Tibial artery (tissue), 4 donors: ENCODE results near the gene RAB11FIP4.

Experiments used
- DNase-seq, 2 donors: peaks; one replicate each; pipeline ENCODE4 v3.0.0-alpha.2; 2019
- H3K27ac ChIP-seq, 2 donors: fragments of 200-600 bp; sonication (generic) in 1 of 2; 1 replicate in 1 of 2; 2 replicates in 1 of 2; pipeline ENCODE4 v1.5.1; 2018 to 2019; ENCODE audit warnings: mild to moderate bottlenecking in 1 of 2
- H3K27me3 ChIP-seq, 2 donors: fragments of 200-600 bp; sonication (generic) in 1 of 2; one replicate each; pipeline versions ENCODE4 v1.5.1 to v1.6.0; 2016 to 2019
- H3K36me3 ChIP-seq, 3 donors: fragments of 200-600 bp; sonication (generic) in 2 of 3; one replicate each; pipeline ENCODE4 v1.5.1; 2016 to 2019; ENCODE audit warnings: mild to moderate bottlenecking in 2 of 3
- H3K4me1 ChIP-seq, 4 donors: fragments of 200-600 bp; sonication (generic) in 2 of 4; 1 replicate in 3 of 4; 2 replicates in 1 of 4; pipeline ENCODE4 v1.5.1; 2016 to 2019
- H3K4me3 ChIP-seq, 2 donors: fragments of 200-600 bp; sonication (generic) in 1 of 2; 1 replicate in 1 of 2; 2 replicates in 1 of 2; pipeline ENCODE4 v1.5.1; 2018 to 2019; ENCODE audit warnings: mild to moderate bottlenecking in 2 of 2
- H3K9me3 ChIP-seq, 3 donors: fragments of 200-600 bp; sonication (generic) in 1 of 3; one replicate each; pipeline ENCODE4 v1.5.1; 2016 to 2019
- intact Hi-C: fragments of 100-400 bp; cut with DNase I; formaldehyde crosslinking; loops from one replicate; pipeline ENCODE4 v1.15.0; 2023; ENCODE audit warnings: low total_unique reads
- TF ChIP-seq, protein P1 (sequence below), 2 experiments: fragments of 200-600 bp in 1 of 2; fragments of 450-650 bp in 1 of 2; IDR thresholded peaks; one replicate each; pipeline ENCODE4 v1.5.1; 2017 to 2019; ENCODE audit warnings: antibody characterized with exemption in 2 of 2, mild to moderate bottlenecking in 1 of 2, moderate library complexity in 1 of 2

RAB11FIP4 gene

GRCh38 chr17:31580316-31580705 lies 188.8 kb downstream of the RAB11FIP4 start:
- Histone ChIP-seq H3K36me3 (peaks cover 0 to 9% (median 0%) of the 10 kb centered on the region in 3 donors), H3K27ac (peak overlapping the region; percentile 77 to 81), H3K9me3 (no peaks in the 10 kb centered on the region), H3K4me3 (no peak overlapping the region), H3K27me3 (no peaks in the 10 kb centered on the region), H3K4me1 (peaks cover 0 to 65% (median 52%) of the 10 kb centered on the region in 4 donors)
- TF ChIP-seq, protein P1, sequence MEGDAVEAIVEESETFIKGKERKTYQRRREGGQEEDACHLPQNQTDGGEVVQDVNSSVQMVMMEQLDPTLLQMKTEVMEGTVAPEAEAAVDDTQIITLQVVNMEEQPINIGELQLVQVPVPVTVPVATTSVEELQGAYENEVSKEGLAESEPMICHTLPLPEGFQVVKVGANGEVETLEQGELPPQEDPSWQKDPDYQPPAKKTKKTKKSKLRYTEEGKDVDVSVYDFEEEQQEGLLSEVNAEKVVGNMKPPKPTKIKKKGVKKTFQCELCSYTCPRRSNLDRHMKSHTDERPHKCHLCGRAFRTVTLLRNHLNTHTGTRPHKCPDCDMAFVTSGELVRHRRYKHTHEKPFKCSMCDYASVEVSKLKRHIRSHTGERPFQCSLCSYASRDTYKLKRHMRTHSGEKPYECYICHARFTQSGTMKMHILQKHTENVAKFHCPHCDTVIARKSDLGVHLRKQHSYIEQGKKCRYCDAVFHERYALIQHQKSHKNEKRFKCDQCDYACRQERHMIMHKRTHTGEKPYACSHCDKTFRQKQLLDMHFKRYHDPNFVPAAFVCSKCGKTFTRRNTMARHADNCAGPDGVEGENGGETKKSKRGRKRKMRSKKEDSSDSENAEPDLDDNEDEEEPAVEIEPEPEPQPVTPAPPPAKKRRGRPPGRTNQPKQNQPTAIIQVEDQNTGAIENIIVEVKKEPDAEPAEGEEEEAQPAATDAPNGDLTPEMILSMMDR (IDR thresholded peaks at IDR 0.05): no peak
- intact Hi-C loops: no loop called here
- no peak for DNase-seq

GRCh38 chr17:31580706-31581490 lies 189.4 kb downstream of the RAB11FIP4 start:
- H3K9me3 ChIP-seq: no peaks in the 10 kb centered on the region
- intact Hi-C loops: no loop called here
- peaks cover 0 to 9% (median 0%) of the 10 kb centered on the region in 3 donors for H3K36me3 ChIP-seq
- DNase-seq: peak; percentile 74 to 92
- H3K27me3 ChIP-seq: no peaks in the 10 kb centered on the region
- TF ChIP-seq, protein P1 (IDR thresholded peaks at IDR 0.05): no peak
- peaks cover 0 to 65% (median 52%) of the 10 kb centered on the region in 4 donors for H3K4me1 ChIP-seq
- peak overlapping the region; percentile 77 to 81 for H3K27ac ChIP-seq
- peak overlapping the region; percentile 12 to 38 for H3K4me3 ChIP-seq

- peak overlapping the region; percentile 77 to 81 for H3K27ac ChIP-seq
- intact Hi-C loops: no loop called here
- H3K36me3 ChIP-seq: peaks cover 0 to 9% (median 0%) of the 10 kb centered on the region in 3 donors
- no peaks in the 10 kb centered on the region for H3K27me3 ChIP-seq
- DNase-seq: peak; percentile 55 to 91
- peaks cover 0 to 68% (median 53%) of the 10 kb centered on the region in 4 donors for H3K4me1 ChIP-seq
- no peaks in the 10 kb centered on the region for H3K9me3 ChIP-seq
- TF ChIP-seq, protein P1 (IDR thresholded peaks at IDR 0.05): no peak
- peak overlapping the region; percentile 12 to 38 for H3K4me3 ChIP-seq
These were observed 190.0 kb downstream of the RAB11FIP4 start for GRCh38 chr17:31581491-31581890.

DNA sequence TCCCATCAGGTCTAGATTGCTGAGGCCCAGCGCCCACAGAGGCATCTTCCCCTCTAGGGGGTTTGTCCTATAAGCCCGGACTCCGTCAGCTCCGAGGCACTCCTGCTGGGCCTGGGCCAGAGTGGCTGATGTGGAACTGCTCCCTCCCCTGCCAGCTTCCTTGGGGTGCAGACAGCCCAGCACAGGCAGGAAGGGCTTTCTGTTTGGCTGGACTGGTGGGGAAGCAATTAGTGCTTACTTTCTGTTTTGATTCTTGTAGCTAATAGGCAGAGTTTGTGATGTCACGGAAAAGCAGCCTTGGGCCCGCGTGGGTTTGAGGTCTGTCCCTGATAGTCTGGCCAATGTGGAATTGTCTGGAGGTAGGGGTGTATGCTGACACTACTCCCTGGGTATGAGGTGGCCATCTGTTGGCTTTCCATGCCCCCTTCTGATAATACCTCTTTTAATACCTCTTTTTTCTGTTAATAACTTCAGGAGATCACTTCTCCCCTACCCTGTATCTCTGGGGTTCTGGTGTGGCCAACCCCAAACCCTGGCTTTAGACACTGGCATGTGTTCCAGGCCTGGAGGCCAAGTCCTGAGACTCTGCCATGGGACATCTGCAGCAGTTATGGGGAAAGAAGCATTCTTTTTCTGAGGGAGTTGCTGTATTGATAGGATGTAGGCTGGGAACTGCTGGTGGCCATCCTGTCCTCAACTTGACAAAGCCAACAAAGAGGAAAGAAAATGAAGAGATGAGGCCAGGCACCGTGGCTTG lies 190.9 kb downstream of the RAB11FIP4 start:
- H3K36me3 ChIP-seq: peaks cover 0 to 8% (median 0%) of the 10 kb centered on the region in 3 donors
- intact Hi-C loops: no loop called here
- H3K4me3 ChIP-seq: peak overlapping the region in 1 of 2 donors; percentile 38
- peak overlapping the region; percentile 77 to 81 for H3K27ac ChIP-seq
- peaks cover 0 to 74% (median 60%) of the 10 kb centered on the region in 4 donors for H3K4me1 ChIP-seq
- no peaks in the 10 kb centered on the region for H3K9me3 ChIP-seq
- DNase-seq: peak; percentile 72 to 87
- no peaks in the 10 kb centered on the region for H3K27me3 ChIP-seq
- TF ChIP-seq, protein P1 (IDR thresholded peaks at IDR 0.05): no peak

DNA sequence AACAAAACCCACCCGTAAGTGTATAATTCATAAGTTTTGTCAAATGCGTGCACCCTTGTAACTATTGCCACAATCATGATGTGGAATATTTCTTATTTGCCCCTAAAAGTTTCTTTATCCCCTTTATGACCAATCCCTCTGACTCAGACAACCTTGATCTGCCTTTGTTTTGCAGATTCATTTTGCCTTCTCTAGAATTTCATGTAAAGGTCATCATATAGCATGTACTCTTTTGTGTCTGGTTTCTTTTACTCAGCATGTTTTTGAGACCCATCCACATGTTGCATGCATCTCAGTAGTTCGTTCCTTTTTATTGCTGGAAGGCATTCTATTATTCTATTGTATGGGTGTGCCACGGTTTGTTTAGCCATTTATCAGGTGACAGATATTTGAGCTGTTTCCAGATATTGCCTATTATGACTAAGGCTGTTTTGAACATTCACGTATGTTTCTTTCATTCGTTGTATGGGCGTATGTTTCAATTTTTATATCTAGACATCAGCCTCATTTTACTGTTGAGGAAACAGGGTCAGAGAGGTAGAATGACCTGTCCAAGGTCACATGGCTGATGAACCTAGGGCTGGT lies 192.4 kb downstream of the RAB11FIP4 start:
- H3K27ac ChIP-seq: no peak overlapping the region
- no peak overlapping the region for H3K4me3 ChIP-seq
- no peak for DNase-seq
- no peaks in the 10 kb centered on the region for H3K36me3 ChIP-seq
- H3K9me3 ChIP-seq: no peaks in the 10 kb centered on the region
- H3K27me3 ChIP-seq: no peaks in the 10 kb centered on the region
- peaks cover 0 to 66% (median 61%) of the 10 kb centered on the region in 4 donors for H3K4me1 ChIP-seq
- TF ChIP-seq, protein P1 (IDR thresholded peaks at IDR 0.05): no peak
- intact Hi-C loops: no loop called here
